ENCODE data around the gene MYO9B. TPM values are rescaled to one million over a fixed set of nuclear protein-coding genes. Genes with fewer than 3 reads are reported as not detected.

The MYO9B gene
- total RNA-seq, 1 experiment from 2014 or later: 85.4 TPM

GRCh38 chr19:17155251-17155650 is 79.7 kb downstream of the MYO9B start:
- Histone ChIP-seq H3K4me3 (ENCODE audit: low read depth, low read length, poor library complexity, severe bottlenecking) (no peak overlapping the region), H3K9me3 (ENCODE audit: low read depth, low read length, poor library complexity, severe bottlenecking) (no peaks in the 10 kb centered on the region), H3K4me1 (ENCODE audit: insufficient read depth, low read length, poor library complexity, severe bottlenecking) (no peaks in the 10 kb centered on the region), H3K36me3 (ENCODE audit: insufficient read depth, low read length, poor library complexity, severe bottlenecking) (peaks cover 11% of the 10 kb centered on the region), H3K27ac (ENCODE audit: low read depth, low read length, poor library complexity, severe bottlenecking) (no peak overlapping the region), H3K27me3 (replicated peaks; ENCODE audit: insufficient read depth, low read depth, low read length, poor library complexity) (no peaks in the 10 kb centered on the region)
- POLR2A ChIA-PET (ENCODE audit: low non-redundant PET): no interaction called here
- no TSS peak for BruUV-seq (replicated peaks)
- intact Hi-C loops (cut with micrococcal nuclease; ENCODE audit: unreplicated experiment): no loop called here
- CTCF ChIA-PET: no interaction called here
- DNase-seq (ENCODE audit: low spot score): no peak
- no peak for TF ChIP-seq CTCF (conservative IDR thresholded peaks at IDR 0.05; ENCODE audit: low read depth, low read length)
- no peak for TF ChIP-seq EZH2 (IDR thresholded peaks at IDR 0.05; ENCODE audit: borderline replicate concordance, low read depth, low read length, poor library complexity, severe bottlenecking)

GRCh38 chr19:17156296-17156946 is 80.8 kb downstream of the MYO9B start:
- Histone ChIP-seq H3K27ac (ENCODE audit: low read depth, low read length, poor library complexity, severe bottlenecking) (no peak overlapping the region), H3K9me3 (ENCODE audit: low read depth, low read length, poor library complexity, severe bottlenecking) (no peaks in the 10 kb centered on the region), H3K36me3 (ENCODE audit: insufficient read depth, low read length, poor library complexity, severe bottlenecking) (peaks cover 11% of the 10 kb centered on the region), H3K4me3 (ENCODE audit: low read depth, low read length, poor library complexity, severe bottlenecking) (no peak overlapping the region), H3K4me1 (ENCODE audit: insufficient read depth, low read length, poor library complexity, severe bottlenecking) (no peaks in the 10 kb centered on the region), H3K27me3 (replicated peaks; ENCODE audit: insufficient read depth, low read depth, low read length, poor library complexity) (no peaks in the 10 kb centered on the region)
- TF ChIP-seq CTCF (conservative IDR thresholded peaks at IDR 0.05; ENCODE audit: low read depth, low read length): no peak
- TF ChIP-seq EZH2 (IDR thresholded peaks at IDR 0.05; ENCODE audit: borderline replicate concordance, low read depth, low read length, poor library complexity, severe bottlenecking): no peak
- BruUV-seq (replicated peaks): no TSS peak
- ChIA-PET CTCF (no interaction called here), POLR2A (ENCODE audit: low non-redundant PET) (no interaction called here)
- no peak for DNase-seq (ENCODE audit: low spot score)
- intact Hi-C loops (cut with micrococcal nuclease; ENCODE audit: unreplicated experiment): no loop called here

GRCh38 chr19:17156947-17157302 is 81.3 kb downstream of the MYO9B start:
- DNase-seq (ENCODE audit: low spot score): no peak
- H3K27ac ChIP-seq (ENCODE audit: low read depth, low read length, poor library complexity, severe bottlenecking): no peak overlapping the region
- no peaks in the 10 kb centered on the region for H3K4me1 ChIP-seq (ENCODE audit: insufficient read depth, low read length, poor library complexity, severe bottlenecking)
- TF ChIP-seq CTCF (conservative IDR thresholded peaks at IDR 0.05; ENCODE audit: low read depth, low read length) (no peak), EZH2 (IDR thresholded peaks at IDR 0.05; ENCODE audit: borderline replicate concordance, low read depth, low read length, poor library complexity, severe bottlenecking) (no peak)
- no TSS peak for BruUV-seq (replicated peaks)
- no peaks in the 10 kb centered on the region for H3K9me3 ChIP-seq (ENCODE audit: low read depth, low read length, poor library complexity, severe bottlenecking)
- no peak overlapping the region for H3K4me3 ChIP-seq (ENCODE audit: low read depth, low read length, poor library complexity, severe bottlenecking)
- no peaks in the 10 kb centered on the region for H3K27me3 ChIP-seq (replicated peaks; ENCODE audit: insufficient read depth, low read depth, low read length, poor library complexity)
- H3K36me3 ChIP-seq (ENCODE audit: insufficient read depth, low read length, poor library complexity, severe bottlenecking): peaks cover 11% of the 10 kb centered on the region
- intact Hi-C loops (cut with micrococcal nuclease; ENCODE audit: unreplicated experiment): no loop called here
- ChIA-PET CTCF (no interaction called here), POLR2A (ENCODE audit: low non-redundant PET) (no interaction called here)

Measured in A673 (cell line).